Measurements from ENCODE around the gene EEF1A2.

The EEF1A2 gene

DNA sequence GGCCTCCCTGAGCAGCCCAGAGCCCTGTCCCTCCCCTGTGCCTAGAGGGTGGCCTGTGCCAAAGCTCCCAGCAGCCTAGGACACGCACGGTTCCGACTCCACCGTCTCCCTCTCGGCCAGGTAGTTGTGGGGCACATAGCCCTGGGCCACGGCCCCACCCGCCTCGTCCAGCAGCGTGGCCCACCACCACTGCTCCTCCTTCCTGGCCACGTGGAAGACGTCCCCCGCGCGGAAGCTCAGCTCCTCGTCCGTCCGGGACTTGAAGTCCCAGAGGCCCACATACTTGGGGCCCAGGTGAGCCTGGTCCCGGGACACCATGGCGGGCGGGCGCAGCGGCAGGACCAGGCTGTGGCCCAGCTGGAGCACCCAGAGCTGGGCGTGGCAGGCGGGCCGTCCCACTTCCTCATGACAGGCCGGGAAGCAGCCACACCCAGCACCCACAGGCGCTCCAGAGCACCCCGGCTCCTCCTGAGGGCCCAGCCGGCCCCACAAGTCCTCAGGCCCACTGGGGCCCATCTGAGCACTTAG, 38.2 kb upstream of the EEF1A2 start, which contains the start of gene PTK6:
Gene PTK6, minus strand, starts transcription at position 380 of the 528 bp plus-strand sequence. Its CDS starts 62 bp downstream, at position 318.
- peak; percentile 97 for DNase-seq

DNA sequence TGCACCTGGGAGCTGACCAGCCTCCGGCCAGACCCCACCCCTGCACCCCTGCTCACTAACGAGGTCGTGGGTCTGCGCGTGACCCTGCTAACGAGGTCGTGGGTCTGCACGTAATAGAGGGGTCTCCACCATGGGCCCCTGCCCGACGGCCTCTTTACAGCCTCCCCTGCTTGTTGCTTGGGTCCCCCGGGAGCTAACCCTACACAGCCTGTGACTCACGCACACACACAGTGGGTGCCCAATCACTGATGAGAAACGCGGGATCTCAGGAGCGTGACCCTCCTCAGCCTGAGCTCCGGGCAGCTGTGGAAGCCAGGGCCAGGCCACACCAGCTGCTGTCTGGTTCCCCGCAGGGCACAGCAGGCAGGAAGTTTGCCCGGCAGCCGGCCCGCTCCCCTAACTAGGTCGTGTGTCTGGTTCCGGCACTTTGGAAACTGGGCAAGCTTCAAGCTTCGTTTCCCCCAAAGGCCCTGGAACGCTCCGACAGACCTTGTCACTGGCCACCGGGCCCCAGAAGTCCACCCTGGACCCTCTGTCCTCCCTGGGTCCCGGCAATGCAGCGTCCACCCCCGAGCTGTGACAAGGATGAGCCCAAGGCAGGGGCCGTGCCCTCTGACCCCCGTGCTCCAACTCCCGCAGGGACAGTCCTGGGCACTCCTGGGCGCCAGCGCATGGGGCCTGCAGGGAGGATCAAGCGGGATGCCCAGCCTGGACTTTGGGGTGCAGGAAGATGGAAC, 37.5 kb upstream of the EEF1A2 start:
- DNase-seq, result no peak

DNA sequence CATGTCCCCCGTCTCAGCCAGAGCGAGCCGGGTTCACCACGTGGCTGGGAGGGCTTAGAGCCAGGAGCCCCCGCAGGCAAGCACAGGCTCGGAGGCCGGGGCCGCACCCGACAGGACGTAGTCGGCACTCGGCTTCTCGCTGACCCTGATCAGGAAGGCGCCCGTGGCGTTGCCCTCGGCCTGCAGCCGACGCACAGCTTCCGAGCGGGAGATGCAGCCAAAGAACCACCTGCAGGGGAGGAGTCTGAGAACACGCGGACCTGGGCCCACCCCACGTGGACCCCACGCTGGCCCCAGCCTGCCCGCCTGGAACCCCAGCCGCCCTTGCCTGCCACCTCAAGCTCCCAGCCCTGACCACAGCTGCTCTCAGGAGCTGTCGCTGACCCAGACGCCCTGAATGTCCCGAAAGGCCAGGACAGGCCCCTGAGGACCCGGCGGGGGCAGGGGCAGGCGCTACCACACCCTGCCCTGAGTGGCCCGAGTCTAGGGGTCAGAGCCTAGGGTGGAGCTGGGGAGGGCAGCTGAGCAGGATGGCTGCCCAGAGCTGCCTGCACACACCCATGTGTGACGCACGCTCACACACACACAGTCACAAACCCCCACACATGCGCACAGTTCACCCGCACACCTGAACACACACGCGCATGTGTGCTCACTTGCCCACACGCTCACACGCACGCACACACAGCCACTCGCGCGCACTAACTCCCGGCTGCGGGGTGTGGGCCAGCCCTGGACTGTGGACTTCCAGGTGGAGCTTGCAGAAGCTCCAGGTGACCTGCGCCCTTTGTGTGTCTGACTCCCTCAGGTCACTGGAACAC, 36.2 kb upstream of the EEF1A2 start:
- no peak for DNase-seq

DNA sequence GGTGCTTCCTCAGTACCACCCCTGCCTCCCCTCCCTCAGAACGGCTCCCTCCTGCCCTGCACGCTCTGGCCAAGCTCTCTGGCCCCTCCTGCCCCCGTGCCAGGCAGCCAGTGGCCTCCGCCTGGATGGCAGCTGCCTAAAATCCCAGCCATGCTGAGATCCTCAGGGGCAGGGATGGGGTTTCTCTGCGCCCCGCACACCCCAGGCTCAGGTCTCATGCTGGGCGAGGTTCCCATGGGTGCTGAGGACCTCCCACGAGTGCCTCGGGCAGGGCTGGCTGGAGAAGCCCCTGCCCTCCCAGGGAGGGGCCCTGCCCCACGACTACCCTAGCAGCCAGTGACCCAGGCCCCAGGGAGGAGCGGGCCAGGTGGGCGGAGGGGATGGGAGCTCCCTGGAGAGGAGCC, 35.5 kb upstream of the EEF1A2 start:
- no peak for DNase-seq

DNA sequence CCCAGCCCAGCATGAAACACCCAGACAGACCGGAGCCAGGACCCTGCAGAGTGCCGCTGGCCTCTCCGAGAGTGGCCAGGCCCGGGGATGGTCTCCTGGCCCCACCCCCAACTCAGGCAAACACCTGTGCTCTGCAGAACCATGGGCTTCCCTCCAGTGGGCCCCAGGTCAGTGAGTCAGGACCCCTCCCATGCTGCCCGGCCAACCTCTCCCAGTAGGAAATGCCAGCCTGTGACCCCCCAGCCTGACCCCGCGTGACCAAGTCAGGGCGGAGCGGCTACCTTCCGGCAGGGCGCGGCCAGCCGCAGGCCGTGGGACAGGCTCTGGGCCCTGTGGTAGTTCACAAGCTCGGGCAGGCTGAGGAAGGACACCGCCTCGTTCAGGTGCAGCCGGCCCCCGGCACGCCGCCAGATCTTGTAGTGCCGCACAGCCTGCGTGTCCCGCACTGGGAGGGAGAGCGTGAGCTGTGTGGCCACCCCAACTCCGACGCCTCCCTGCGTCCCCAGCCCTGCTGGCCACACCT, 35.0 kb upstream of the EEF1A2 start:
- no peak for DNase-seq

DNA sequence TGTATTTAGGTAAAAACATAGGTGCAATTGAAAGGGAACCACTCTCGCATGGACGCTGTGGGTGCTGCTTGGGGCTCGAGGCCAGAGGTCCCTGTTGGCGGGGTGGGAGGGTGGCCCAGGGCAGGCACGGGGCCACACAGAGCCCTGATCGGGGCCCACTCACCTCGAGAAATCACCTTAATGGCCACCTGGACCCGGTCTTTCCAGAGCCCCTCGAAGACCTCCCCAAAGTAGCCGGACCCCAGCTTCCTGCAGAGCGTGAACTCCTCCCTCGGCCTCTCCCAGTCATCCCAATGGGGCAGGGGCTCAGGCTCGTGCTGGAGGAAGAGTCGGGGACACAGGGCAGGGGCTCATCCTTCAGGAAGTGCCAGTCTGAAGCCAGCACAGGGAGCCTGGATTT, 34.5 kb upstream of the EEF1A2 start:
- peak; percentile 18 for DNase-seq

DNA sequence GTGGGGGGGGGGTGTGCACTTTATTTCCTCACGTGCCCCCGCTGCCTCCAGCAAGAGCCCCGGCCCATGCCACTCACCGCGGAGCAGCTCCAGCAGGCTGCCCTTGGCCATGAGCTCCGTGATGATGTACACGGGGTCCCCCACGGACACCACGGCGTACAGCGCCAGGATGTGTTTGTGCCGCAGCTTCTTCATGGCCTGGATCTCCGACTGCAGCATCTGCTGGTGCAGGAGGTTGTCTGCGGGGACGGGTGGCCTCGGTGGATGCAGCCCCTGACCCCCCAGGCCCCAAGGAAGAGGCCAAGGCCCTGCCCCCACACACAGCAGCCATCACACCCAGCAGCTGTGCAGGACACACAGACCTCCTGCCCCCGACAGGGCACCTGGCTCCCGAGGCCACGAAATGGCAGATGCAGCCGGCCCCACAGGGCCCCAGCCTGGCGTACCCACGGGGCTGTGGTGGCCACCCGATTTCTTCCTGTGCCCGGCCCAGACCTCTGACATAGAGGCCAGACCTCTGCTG, 33.6 kb upstream of the EEF1A2 start:
- DNase-seq, result peak; percentile 35

DNA sequence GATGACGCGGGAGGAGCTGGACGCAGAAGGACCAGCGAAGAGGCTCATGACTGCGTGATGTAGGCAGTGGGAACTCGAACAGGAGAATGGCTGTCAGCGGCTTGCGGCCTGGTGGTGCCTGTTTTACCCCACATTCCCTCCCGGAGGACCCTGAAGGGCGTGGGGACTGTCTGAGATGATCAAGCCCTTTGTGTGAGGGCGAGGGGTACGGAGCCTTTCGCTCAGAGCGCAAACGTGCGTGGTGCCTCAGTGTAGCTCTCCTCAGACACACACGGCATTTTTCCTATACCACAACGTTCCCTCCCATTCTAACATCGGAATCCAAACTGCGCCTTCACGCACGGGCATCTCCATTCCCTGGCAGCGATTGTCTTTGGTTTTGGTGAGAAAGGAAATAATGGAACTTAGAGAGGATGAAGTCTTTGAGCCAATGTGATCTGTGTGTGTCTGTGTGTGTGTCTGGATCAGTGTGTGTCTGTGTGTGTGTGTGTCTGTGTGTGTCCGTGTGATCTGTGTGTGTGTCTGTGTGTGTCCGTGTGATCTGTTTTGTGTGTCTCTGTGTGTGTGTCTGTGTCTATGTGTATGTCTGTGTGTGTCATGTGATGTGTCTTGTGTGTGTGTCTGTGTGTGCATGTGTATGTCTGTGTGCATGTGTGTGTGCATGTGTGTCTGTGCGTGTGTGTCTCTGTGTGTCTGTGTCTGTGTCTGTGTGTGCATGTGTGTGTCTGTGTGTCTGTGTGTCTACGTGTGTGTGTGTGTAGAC, 33.0 kb upstream of the EEF1A2 start:
- DNase-seq, result peak; percentile 34

DNA sequence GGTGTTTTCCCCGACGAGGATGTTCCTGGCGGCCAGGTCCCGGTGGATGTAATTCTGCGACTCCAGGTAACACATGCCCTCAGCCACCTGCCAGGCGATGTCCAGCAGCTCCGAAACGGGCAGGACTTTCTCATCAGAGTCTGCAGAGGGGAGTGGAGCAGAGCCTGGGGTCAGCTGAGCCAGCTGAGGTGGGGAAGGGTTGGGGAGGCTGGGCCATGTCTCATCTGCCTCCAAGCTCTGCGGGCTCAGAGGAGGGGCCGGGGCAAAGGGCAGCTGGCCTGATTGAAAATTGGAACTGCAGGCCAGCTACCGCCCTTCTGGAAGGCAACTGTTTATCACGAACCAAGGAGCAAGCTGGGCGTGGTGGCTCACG, 31.9 kb upstream of the EEF1A2 start:
- peak; percentile 38 for DNase-seq

DNA sequence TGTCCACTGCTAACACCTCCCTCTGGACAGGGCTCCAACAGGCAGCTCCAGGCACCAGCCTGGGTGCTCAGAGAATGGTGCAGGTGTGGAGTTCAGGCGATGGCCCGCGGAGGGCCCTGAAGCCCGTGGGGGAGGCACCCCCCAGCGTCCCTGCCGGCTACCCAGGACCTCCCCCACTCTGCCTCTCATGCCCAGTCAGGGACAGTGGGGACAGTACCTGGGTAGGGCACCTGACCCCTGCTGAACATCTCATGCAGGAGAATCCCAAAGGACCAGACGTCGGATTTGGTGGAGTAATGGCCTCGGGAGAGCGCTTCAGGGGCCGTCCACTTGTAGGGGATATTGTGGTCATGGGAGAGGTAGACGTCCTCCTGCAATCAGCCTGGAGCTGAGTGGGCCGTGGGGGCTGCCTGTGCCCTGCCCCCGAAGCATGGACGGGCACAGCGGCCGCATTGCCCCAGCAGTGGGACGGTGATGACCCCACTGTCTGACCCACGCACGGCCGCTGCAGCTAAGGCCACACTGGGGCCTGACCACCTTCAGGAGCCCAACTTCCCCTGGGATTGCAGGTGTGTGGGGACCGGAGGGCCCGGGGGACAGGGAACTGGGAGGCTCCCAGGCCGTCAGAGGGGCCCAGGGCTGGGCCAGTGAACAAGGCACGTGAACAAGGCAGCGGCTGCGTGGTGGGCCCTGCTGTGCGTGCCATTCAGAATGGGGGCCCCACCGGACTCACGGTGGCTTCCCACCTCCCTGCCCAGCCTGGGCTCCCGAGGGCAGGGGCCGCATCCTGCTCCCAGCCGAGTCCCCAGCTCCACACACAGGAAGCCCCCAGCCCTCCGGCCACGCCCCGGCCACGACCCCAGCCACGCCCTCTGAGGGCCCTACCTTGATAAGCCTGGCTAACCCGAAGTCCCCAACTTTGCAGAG, 31.2 kb upstream of the EEF1A2 start:
- DNase-seq, result no peak

DNA sequence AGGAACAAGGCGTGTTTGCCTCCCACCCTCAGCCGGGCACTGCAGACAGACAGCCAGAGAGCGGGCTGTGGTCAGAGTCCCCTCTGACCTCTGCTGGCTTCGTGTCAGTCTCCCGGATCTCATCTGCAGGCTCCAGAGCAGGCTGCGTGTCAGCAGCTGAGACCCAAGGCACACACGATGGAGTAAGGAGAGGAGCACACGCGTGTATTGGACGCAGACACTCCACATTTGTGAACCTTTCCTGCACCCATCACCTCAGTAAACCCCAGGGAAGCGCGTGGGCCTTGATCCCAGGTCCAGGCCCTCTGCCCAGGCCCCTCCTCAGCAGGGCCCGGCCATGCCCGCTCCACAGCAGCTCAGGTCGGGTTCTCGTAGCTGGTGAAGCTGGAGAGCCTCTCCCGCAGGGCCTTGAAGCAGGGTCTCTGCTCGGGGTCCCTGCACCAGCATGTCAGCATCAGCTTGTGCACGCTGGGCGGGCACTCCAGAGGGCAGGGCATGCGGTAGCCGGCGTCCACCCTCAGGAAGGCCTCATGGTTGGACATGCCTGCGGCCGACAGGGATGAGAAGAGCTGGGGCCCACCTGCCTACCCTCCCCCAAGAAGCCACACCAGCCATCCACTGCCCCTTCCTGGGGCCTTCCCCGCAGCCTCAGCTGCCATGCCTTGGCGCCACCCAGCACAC, 30.4 kb upstream of the EEF1A2 start:
- no peak for DNase-seq

DNA sequence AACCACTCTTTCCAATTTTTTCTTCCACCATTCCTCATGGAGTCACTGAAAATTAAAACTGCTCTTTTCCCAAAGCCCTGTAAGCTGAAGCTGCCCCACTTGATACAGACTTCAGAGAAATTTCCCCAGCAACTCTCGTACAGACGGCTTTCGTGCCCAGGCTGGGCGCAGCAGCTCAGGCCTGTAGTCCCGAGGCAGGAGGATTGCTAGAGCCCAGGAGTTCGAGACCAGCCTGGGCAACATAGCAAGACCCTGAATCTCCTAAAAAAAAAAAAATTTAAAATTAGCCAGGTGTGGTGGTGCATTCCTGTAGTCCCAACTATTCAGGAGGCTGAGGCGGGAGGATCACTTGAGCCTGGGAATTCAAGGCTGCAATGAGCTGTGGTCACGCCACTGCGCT, 28.3 kb upstream of the EEF1A2 start:
- DNase-seq, result no peak

DNA sequence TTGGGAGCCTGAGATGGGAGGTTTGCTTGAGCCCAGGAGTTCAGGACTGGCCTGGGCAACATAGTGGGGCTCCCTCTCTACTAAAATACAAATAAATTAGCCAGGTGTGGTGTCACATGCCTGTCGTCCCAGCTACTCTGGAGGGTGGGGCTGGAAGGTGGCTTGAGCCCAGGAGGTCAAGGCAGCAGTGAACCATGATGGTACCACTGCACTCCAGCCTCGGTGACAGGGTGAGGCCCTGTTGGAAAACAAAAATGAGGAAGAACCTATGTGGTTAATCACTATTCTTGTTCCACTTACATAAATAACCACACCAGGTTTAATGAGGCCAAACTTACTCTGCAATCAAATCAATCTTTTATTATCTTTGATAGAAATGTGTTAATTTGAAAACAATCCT, 27.1 kb upstream of the EEF1A2 start:
- DNase-seq, result no peak

DNA sequence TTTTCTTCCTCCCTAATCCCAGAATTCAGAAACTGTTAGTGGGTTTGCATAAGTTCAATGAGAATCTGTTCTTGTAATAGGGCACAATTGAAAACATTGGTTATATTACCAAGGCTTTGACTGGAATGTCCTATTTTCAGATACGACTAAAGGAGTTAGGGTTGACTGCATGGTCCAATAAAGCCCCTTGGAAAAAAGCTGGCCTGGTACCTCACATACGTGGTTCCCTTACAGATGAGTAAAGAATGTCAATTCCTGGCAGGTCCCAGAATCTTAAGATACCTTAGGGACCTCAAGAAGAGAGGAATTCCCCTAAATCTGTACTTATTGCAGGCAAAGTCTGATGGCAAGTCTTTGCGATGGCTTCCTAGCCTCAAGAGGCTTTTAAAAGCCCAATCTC, 26.3 kb upstream of the EEF1A2 start:
- no peak for DNase-seq

DNA sequence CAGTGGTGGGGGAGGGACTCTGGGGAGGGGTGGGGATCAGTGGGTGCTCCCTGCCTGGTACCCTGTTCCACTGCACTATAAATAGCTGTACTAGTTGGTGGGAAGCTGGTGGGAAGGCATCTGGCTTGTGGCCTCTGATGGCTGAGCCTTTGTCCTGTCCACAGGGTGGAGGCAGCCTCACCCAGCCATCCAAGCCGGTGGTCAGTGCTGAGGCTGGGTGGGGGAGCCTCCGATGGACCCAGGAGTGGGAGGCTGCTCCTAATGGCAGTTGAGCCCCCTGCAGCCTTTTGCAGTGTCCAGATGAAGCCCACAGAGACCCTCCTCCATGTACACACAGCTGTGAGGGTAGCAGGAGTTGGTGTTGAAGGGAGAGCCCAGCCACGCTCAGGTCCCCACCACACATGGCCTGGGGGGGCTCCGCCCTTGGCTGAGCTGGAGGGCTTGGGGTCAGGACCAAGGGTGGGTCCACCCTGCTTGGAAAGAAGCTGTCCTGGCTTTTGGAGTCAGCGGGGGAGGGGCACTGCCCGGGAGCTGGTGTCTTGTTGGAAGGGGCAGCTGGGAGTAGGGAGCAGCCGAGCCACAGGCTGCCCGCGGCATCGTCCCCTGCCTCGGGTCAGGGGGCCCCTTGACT, 24.2 kb upstream of the EEF1A2 start:
- peak; percentile 39 for DNase-seq

DNA sequence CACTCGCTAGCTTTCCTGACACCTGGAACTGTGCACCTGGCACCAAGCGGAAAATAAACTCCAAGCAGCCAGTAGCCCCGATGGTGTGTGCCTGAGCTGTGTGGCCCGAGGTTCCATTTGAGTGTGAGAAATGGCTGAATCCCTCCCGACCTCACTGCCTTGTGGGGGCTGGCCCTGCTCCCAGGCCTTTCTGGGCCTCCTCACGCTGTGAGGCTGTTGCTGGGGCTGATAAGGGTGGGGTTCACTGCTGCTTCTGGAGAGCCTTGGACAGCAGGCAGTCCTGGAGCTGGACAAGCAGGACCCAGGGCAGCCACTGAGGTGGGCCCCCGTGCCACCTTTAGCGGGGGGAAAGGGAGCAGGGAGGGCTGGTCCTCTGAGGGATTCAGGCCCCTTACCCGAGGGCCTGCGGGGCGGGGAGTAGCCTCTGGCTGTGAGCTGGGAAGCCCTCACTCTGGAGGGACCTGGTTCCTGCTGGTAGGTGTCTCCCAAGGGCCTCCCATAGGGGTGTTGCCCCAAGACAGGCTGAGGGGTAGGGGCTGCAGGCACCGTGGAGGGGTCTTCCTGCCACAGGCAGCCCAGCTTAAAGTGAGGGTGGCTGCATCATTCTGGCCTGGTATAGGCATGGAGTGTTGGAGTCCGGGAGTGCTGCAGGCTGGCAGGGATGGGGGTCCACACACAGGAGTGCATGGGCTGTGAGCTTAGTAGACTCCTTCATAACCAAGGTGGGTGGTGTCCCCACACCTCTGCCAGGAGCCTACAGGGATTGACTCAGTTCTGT, 23.4 kb upstream of the EEF1A2 start:
- DNase-seq, result peak; percentile 37

DNA sequence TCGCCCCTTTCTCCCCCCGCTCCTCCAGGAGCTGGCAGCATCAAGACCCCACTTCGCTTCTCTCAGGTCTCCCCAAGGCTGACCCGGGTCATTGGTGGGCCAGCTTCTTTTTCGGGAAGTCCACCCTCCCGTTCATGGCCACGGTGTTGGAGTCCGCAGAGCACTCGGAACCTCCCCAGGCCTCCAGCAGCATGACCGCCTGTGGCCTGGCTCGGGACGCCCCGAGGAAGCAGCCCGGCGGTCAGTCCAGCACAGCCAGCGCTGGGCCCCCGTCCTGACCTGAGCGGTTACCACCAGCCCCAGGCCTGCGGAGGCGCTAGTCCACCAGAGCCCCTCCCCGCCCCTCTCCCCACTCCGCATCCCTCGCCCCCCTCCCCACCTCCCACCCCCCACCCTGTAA, 22.7 kb upstream of the EEF1A2 start:
- peak; percentile 61 for DNase-seq

DNA sequence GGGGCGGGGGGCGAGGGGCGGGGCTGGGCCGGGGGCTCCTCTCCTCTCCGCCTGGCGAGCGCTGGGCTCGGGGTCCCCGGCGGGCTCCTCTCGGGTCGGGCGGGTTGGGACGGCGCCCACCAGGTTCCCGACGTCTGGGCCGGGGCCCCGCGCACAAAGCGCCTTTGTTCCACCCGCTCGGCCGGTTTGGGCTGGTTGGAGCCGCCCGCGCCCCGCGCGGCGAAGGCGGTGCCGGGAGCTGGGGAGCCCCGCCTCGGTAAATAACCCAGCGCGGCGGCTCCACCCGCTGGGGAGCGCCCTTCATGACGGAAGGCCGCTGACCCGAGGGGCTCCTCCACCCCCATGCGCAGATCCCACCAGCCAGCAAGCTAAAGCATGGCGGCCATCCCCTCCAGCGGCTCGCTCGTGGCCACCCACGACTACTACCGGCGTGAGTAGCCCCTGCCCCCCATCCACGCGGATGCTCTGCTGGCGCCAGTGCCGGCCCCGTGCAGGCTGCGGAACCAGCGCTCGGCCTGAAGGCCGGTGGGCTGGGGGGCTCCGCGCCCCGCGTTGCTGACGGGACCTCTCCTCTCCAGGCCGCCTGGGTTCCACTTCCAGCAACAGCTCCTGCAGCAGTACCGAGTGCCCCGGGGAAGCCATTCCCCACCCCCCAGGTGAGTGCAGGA, 22.2 kb upstream of the EEF1A2 start:
- DNase-seq, result peak; percentile 86

DNA sequence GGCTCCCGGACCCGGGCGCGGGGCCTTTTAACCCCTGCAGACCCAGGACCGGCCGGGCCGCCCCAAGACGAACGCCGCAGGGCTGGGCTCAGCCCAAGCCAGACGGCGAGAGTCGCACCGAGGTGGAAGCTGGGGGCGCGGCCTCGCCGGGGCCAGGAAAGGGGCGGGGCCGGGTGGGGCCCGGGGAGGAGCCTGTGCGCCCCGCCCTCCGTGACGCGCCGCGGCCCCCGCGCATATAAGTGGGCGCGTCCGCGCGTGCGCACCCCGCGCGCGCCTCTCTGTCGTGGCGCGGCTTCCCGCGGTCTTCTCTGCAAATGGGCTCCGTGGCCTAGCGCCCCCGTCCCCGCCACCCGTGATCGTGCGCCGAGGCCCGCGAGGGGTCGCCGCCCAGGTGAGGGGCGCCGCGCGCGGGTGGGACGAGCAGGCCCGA, 21.6 kb upstream of the EEF1A2 start, which contains the start of gene PPDPF:
Gene PPDPF, plus strand, starts transcription at position 262 of the 430 bp plus-strand sequence. CDS start 544 bp downstream, outside the sequence.
- peak; percentile 98 for DNase-seq
